Choroid plexus epithelial cell (primary cell): ENCODE measurements around the gene DUSP12.
"Not testable (repeated sequence)": the region's sequence is repeated elsewhere in the genome, so short reads cannot be mapped to it uniquely, and the experiment has no call there.

Experiments used
- DNase-seq: peaks from one replicate; pipeline ENCODE4 v3.0.0-alpha.2; 2010; ENCODE audit warnings: low read depth
- H3K4me3 ChIP-seq: 2 replicates; pipeline ENCODE4 v1.5.1; 2011; ENCODE audit warnings: low read depth, mild to moderate bottlenecking, control low read depth, low read length, moderate library complexity
- CTCF ChIP-seq: conservative IDR thresholded peaks from 2 replicates; pipeline ENCODE4 v1.5.1; 2011; ENCODE audit warnings: low read depth, mild to moderate bottlenecking, control low read depth, inconsistent platforms, low read length, moderate library complexity

The DUSP12 gene

DNA sequence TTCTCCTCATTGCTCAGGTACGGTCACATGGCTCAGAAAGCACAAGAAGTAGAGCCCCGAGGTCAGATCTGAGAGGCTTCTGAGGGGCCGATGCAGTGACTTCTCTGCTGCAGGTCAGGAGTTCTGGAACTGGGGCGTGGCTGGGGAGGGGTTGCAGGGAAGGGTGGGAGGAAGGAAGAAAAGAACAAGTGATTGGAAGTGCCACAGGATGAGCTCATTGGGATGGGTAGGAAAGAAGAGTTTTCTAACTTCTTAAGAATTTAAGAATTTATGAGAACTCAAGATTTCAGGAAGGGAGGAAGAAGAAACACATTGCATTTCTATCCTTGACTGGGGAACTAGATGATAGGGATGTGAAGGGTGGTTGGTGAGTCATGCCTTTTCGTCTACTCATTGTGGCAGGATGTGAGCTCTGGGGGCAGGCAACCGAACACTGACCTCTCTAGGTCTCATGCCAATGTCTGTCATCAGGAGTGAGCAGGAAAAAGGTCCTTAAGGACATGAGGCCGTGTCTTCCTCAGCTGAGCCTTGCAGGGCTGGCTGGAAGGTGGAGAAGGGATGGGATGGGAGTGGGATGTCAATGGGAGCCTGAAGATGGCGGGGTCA is 27.7 kb upstream of the DUSP12 start:
- no peak overlapping the region for H3K4me3 ChIP-seq
- peak; percentile 78 for DNase-seq
- TF ChIP-seq CTCF, result no peak

- no peak for DNase-seq
- no peak for TF ChIP-seq CTCF
- no peak overlapping the region for H3K4me3 ChIP-seq
These were observed 27.2 kb upstream of the DUSP12 start for GRCh38 chr1:161722406-161722805.

DNA sequence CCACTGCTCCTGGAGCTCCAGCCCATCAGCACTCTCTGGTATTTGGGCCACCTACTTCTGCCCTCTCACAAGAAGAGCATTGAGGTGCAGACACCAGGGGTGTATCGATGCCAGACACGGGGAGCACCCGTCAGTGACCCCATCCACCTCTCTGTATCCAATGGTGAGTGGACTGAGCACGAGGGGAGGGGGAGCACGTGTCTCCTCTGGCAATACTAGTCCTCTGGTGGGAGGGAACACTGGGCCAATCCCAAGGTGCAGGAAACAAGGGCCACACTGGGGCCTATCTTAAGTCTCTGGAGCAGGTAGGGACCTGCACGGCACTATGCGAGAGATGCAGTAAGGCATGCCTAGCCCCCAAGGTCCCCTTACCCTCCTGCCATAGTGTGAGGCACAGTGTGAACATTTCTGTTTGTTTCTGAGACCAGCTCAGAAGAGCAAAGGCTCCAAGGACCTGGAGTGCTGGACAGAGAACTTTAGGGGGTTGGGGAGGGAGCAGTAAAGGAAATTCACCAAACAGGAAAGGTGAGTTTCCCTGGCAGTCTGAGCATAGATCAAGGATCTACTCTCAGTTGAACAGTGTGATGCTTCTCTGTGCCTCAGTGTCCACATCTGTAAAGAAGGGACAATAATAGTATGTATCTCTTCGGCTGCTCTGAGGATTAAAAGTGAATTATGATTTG is 26.0 kb upstream of the DUSP12 start:
- DNase-seq, result no peak
- H3K4me3 ChIP-seq, result no peak overlapping the region
- TF ChIP-seq CTCF, result no peak

DNA sequence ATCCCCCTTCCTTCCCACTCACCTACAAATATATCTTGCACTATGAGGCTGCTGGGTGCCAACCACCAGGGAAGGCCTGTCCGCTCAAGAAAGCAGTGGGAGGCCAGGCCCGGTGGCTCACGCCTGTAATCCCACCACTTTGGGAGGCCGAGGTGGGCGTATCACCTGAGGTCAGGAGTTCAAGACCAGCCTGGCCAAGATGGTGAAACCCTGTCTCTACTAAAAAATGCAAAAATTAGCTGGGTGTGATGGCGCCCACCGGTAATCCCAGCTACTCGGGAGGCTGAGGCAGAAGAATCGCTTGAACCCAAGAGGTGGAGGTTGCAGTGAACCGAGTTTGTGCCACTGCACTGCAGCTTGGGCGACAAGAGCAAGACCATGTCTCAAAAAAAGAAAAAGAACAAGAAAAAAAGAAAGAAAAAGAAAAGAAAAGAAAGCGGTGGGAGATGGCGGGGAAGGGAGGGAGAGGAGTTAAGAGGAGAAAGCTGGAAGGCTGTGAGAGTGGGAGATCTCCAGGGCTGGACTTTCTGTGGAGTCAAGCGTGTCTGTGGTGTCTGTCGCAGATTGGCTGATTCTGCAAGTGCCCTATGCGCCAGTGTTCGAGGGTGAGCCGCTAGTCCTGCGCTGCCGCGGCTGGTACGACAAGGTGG is 24.2 kb upstream of the DUSP12 start:
- DNase-seq, result not testable (repeated sequence)
- peak overlapping the region; percentile 67 for H3K4me3 ChIP-seq

- peak overlapping the region; percentile 67 for H3K4me3 ChIP-seq
- DNase-seq, result peak; percentile 51
- peak; percentile 59 for TF ChIP-seq CTCF
These were observed 23.6 kb upstream of the DUSP12 start for GRCh38 chr1:161725908-161726472.

- TF ChIP-seq CTCF, result peak; percentile 5
- H3K4me3 ChIP-seq, result peak overlapping the region; percentile 67
- DNase-seq, result peak; percentile 87
These were observed 22.9 kb upstream of the DUSP12 start for GRCh38 chr1:161726473-161727255.
